SK-N-SH (cell line): ENCODE measurements around the gene COX14. TPM values are rescaled to one million over a fixed set of nuclear protein-coding genes. Genes with fewer than 3 reads are reported as not detected.

Experiments
- CTCF ChIA-PET: fragments of 300-600, 350-600 bp; formaldehyde crosslinking; extraction: SDS; loops from one replicate; lab custom pipeline; 2021; lab: Yijun Ruan, JAX
- POLR2A ChIA-PET: fragments of 350-600 bp; sonication (Branson Sonifier 250); formaldehyde crosslinking; extraction: SDS; loops from one replicate; lab custom pipeline; 2020; ENCODE audit warnings: antibody characterized with exemption, inconsistent platforms; lab: Yijun Ruan, JAX
- DNase-seq: peaks from one replicate; pipeline ENCODE4 v3.0.0; 2012
- H2AFZ ChIP-seq: fragments of 200-600 bp; sonication (generic); 2 replicates; pipeline ENCODE4 v1.8.1; 2016; ENCODE audit warnings: antibody characterized with exemption, mild to moderate bottlenecking, low read depth
- H3F3A ChIP-seq: fragments of 200-600 bp; sonication (generic); replicated peaks from 2 replicates; pipeline ENCODE3; 2016; ENCODE audit warnings: antibody characterized with exemption, mild to moderate bottlenecking; ENCODE audit not compliant: insufficient read depth
- H3K27ac ChIP-seq, 2 experiments: fragments of 200-500 bp in 1 of 2; fragments of 200-600 bp in 1 of 2; sonication (Bioruptor generic) in 1 of 2; sonication (generic), shearing (Covaris generic) in 1 of 2; 2 replicates each; pipeline versions ENCODE4 v1.5.1 to v1.6.1; 2014 to 2016; ENCODE audit warnings: low read depth in 2 of 2, inconsistent platforms in 1 of 2, low read length in 1 of 2, mild to moderate bottlenecking in 1 of 2, mixed read lengths in 1 of 2
- H3K27me3 ChIP-seq: fragments of 200-600 bp; sonication (generic), shearing (Covaris generic); 2 replicates; pipeline ENCODE4 v1.6.1; 2016; ENCODE audit warnings: mixed run types; ENCODE audit not compliant: insufficient read depth
- H3K36me3 ChIP-seq, 2 experiments: fragments of 200-500 bp in 1 of 2; fragments of 200-600 bp in 1 of 2; sonication (Bioruptor generic) in 1 of 2; sonication (generic) in 1 of 2; replicated peaks in 1 of 2; 2 replicates each; pipeline versions ENCODE3 to v1.5.1; 2014 to 2016; ENCODE audit warnings: low read length in 1 of 2, mild to moderate bottlenecking in 1 of 2; ENCODE audit not compliant: insufficient read depth in 2 of 2, control insufficient read depth in 1 of 2
- H3K4me1 ChIP-seq, 2 experiments: fragments of 200-500 bp in 1 of 2; fragments of 200-600 bp in 1 of 2; sonication (Bioruptor generic) in 1 of 2; sonication (generic), shearing (Covaris generic) in 1 of 2; 2 replicates each; pipeline versions ENCODE4 v1.5.1 to v1.6.1; 2014 to 2016; ENCODE audit warnings: low read depth in 1 of 2, low read length in 1 of 2, mixed run types in 1 of 2; ENCODE audit not compliant: insufficient read depth in 2 of 2, control insufficient read depth in 1 of 2
- H3K4me2 ChIP-seq: fragments of 200-600 bp; sonication (generic), shearing (Covaris generic); 2 replicates; pipeline ENCODE4 v1.6.1; 2017; ENCODE audit warnings: mixed run types
- H3K4me3 ChIP-seq, 2 experiments: fragments of 200-500 bp in 1 of 2; fragments of 200-600 bp in 1 of 2; sonication (Bioruptor generic) in 1 of 2; sonication (generic), shearing (Covaris generic) in 1 of 2; 2 replicates each; pipeline versions ENCODE4 v1.5.1 to v1.8.1; 2014 to 2016; ENCODE audit warnings: low read depth in 2 of 2, inconsistent platforms in 1 of 2, low read length in 1 of 2, mild to moderate bottlenecking in 1 of 2, mixed read lengths in 1 of 2, moderate library complexity in 1 of 2
- H3K79me2 ChIP-seq: fragments of 200-600 bp; sonication (generic); 2 replicates; pipeline ENCODE4 v1.8.1; 2017; ENCODE audit warnings: mild to moderate bottlenecking; ENCODE audit not compliant: insufficient read depth
- H3K9ac ChIP-seq: fragments of 200-600 bp; sonication (generic); 2 replicates; pipeline ENCODE4 v1.6.1; 2017; ENCODE audit warnings: mixed run types
- H3K9me2 ChIP-seq: fragments of 200-600 bp; sonication (generic); 2 replicates; pipeline ENCODE4 v1.6.1; 2017; ENCODE audit warnings: mixed run types
- H3K9me3 ChIP-seq: fragments of 200-600 bp; sonication (generic); 2 replicates; pipeline ENCODE4 v1.6.1; 2017; ENCODE audit warnings: mixed run types, mild to moderate bottlenecking, moderate library complexity
- H4K20me1 ChIP-seq: fragments of 200-600 bp; sonication (generic); 2 replicates; pipeline ENCODE4 v1.6.1; 2017; ENCODE audit warnings: mild to moderate bottlenecking, mixed run types; ENCODE audit not compliant: insufficient read depth
- CTCF ChIP-seq: fragments of 200-600 bp; sonication (generic); IDR thresholded peaks from 2 replicates; pipeline ENCODE4 v1.6.1; 2017; ENCODE audit warnings: antibody characterized with exemption, mild to moderate bottlenecking, moderate library complexity
- FOXM1 ChIP-seq: IDR thresholded peaks from 2 replicates; pipeline ENCODE4 v1.4.0; 2012; ENCODE audit warnings: low read depth, mild to moderate bottlenecking
- NRF1 ChIP-seq: IDR thresholded peaks from 2 replicates; pipeline ENCODE4 v1.6.1; 2012; ENCODE audit warnings: low read depth, mild to moderate bottlenecking, low read length
- PBX3 ChIP-seq: IDR thresholded peaks from 2 replicates; pipeline ENCODE4; 2012
- RAD21 ChIP-seq: IDR thresholded peaks from 2 replicates; pipeline ENCODE4 v1.6.1; 2012; ENCODE audit warnings: mild to moderate bottlenecking, low read length
- RFX5 ChIP-seq: IDR thresholded peaks from 2 replicates; pipeline ENCODE4 v1.6.1; 2012; ENCODE audit warnings: mild to moderate bottlenecking, improper control_type of control experiment, low read length
- SMC3 ChIP-seq: IDR thresholded peaks from 2 replicates; pipeline ENCODE4 v1.6.1; 2012; ENCODE audit warnings: low read depth, low read length, improper control_type of control experiment
- WGBS: methylation state at CpG from one replicate; pipeline ENCODE4 v1.1.6; 2017; ENCODE audit warnings: low lambda C conversion rate; 5-methylcytosine and 5-hydroxymethylcytosine counted together
- polyA plus RNA-seq, 3 experiments: library from polyadenylated mRNA; depleted of rRNA; stranded (reverse); fragments of >200 nt; gene quantifications; 2 replicates each; pipeline ENCODE4 v1.2.3, GENCODE V29; 2012
- TF ChIP-seq, protein P1 (sequence below): fragments of 150-350 bp; IDR thresholded peaks from 2 replicates; pipeline ENCODE4 v1.6.1; 2017; ENCODE audit warnings: antibody characterized with exemption, low read length, low read depth, borderline replicate concordance

The COX14 gene
- polyA plus RNA-seq, 1 of the 3 experiments (the other 2 are of a cell fraction) = 204 TPM

DNA sequence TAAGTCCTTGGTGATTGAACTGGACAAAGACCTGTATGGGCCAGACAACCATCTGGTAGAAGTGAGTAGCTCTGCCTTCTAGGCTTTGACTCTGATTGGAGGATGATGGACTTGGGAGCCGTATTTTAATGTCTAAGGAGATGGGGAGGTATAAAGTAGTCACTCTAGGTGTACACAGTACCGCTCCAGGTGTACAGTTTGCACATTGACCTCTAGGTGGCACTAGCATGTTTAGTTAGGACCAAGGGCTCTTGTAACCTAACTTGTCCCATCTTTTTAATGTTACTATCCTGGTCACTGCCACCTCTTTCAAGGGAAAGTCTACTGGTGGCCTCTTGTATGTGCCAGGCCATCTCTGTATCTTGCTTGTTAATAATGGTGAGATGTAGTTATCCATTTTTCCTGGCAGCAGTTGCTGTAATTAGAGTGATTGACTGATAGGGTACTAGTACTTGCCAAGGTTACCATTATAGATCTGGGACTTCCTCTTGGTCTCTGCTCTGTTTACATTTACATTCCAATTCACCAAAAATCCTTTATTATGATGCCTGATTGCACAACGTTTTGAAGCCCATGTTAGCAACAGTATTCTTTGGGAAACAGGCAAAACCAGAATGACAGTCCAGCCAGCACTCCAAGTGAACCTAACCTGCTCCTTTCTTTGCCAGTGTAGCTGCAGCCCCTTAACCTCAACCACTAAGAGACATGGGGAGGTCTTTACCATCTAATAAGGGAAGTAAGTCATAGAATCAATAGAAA is 23.3 kb upstream of the COX14 start:
- Histone ChIP-seq H3K4me3 (peak overlapping the region in 1 of 2 experiments; percentile 6; a peak in 1 of 4 replicates), H3K9ac (peak overlapping the region; percentile 47; the same call in 1 of the 2 replicates), H3K4me1 (peaks cover 18 to 22% of the 10 kb centered on the region in 2 experiments), H3K27ac (peak overlapping the region in 1 of 2 experiments; percentile 71; a peak in 2 of 4 replicates), H3K4me2 (peak overlapping the region; percentile 65), H3K36me3 (peaks cover 47 to 53% of the 10 kb centered on the region in 2 experiments), H3F3A (peaks cover 43% of the 10 kb centered on the region), H3K79me2 (peaks cover 31% of the 10 kb centered on the region), H4K20me1 (peaks cover 22% of the 10 kb centered on the region), H3K9me2 (no peaks in the 10 kb centered on the region), H2AFZ (no peak overlapping the region), H3K27me3 (no peaks in the 10 kb centered on the region), H3K9me3 (no peaks in the 10 kb centered on the region)
- DNase-seq = peak; percentile 65
- WGBS = 4% methylated on average over 3 of the region's 3 CpGs
- TF ChIP-seq PBX3 = no peak
- TF ChIP-seq RAD21 = peak; percentile 57
- peak; percentile 27 for TF ChIP-seq SMC3
- TF ChIP-seq RFX5 = no peak
- no peak for TF ChIP-seq FOXM1
- TF ChIP-seq, protein P1, sequence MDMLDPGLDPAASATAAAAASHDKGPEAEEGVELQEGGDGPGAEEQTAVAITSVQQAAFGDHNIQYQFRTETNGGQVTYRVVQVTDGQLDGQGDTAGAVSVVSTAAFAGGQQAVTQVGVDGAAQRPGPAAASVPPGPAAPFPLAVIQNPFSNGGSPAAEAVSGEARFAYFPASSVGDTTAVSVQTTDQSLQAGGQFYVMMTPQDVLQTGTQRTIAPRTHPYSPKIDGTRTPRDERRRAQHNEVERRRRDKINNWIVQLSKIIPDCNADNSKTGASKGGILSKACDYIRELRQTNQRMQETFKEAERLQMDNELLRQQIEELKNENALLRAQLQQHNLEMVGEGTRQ = no peak
- peak; percentile 95 for TF ChIP-seq CTCF
- ChIA-PET CTCF (interaction anchor here (0.6 to 5.1 kb wide), 26 partner anchors 9 to 392 kb away, joined by 3 to 74 read pairs (median 4); partner anchors contain the start of genes CERS5, COX14 and GPD1), POLR2A (interaction anchor here (1.2 kb wide), 1 partner anchor 23 kb away, joined by 3 read pairs; the partner anchor contains the start of gene COX14)

- CTCF ChIA-PET = interaction anchor here (0.7 to 5.1 kb wide), 12 partner anchors 8 to 87 kb away, joined by 3 to 74 read pairs (median 6); partner anchors contain the start of gene COX14
- WGBS = 98% methylated on average over 7 of the region's 7 CpGs
- TF ChIP-seq NRF1 = no peak
Measured at GRCh38 chr12:50089730-50090129, 22.3 kb upstream of the COX14 start.

More at GRCh38 chr12:50089730-50090129, 22.3 kb upstream of the COX14 start:
- Histone ChIP-seq H3K36me3 (peaks cover 56 to 63% of the 10 kb centered on the region in 2 experiments), H3K79me2 (peaks cover 21% of the 10 kb centered on the region), H3K9me3 (no peaks in the 10 kb centered on the region), H3K4me1 (peaks cover 14 to 22% of the 10 kb centered on the region in 2 experiments), H3K9me2 (no peaks in the 10 kb centered on the region), H3K27ac (no peak overlapping the region), H4K20me1 (peaks cover 22% of the 10 kb centered on the region), H3K27me3 (no peaks in the 10 kb centered on the region), H2AFZ (no peak overlapping the region), H3K9ac (no peak overlapping the region), H3K4me2 (no peak overlapping the region), H3K4me3 (no peak overlapping the region), H3F3A (peaks cover 38% of the 10 kb centered on the region)
- POLR2A ChIA-PET = interaction anchor here (1.2 to 1.3 kb wide), 2 partner anchors 12 to 22 kb away, joined by 3 to 4 read pairs; partner anchors contain the start of gene COX14
- no peak for DNase-seq
